Glomerular visceral epithelial cell (primary cell): ENCODE measurements around the gene ASCC1.

ENCODE experiments used
- DNase-seq: peaks from one replicate; pipeline ENCODE4 v3.0.0-alpha.2; 2016; ENCODE audit errors: extremely low spot score

ASCC1 gene

GRCh38 chr10:72082856-72083789 is 133.0 kb downstream of the ASCC1 start:
- DNase-seq, result no peak

DNA sequence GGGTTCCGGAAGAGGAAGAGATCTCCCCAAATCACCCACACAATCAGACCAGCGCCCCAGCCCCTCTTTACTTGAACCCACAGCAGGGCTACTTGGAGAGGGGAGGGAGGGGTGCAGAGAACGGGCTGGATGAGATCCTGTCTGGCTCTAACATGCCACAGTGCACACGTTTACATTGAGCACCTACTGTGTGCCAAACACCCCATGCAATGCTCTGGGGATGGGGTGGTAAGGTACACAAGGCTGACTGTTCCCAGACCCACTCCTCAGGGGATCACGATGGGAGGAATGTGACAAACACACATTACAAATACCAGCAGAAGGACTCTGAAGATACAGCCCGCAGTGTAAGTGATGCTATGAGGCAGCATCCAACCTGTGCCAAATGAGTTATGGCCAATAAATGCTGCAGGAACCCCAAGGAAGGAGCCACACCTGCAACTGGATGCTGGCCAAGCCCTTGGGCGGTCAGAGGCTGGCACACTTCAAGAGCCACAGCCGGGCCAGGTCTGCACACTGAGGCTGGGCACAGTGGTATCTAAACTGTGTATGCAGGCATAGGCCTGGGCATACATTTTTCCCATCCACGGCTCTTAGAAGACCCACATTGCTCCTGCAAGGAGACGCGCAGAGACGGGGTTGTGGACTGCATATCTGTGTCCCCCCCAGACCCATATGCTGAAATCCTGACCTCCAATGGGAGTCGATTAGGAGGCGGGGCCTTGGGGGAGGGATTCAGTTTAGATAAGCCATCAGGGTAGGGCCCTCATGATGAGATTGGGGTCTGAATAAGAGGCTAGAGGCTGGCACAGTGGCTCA is 134.1 kb downstream of the ASCC1 start:
- no peak for DNase-seq

DNA sequence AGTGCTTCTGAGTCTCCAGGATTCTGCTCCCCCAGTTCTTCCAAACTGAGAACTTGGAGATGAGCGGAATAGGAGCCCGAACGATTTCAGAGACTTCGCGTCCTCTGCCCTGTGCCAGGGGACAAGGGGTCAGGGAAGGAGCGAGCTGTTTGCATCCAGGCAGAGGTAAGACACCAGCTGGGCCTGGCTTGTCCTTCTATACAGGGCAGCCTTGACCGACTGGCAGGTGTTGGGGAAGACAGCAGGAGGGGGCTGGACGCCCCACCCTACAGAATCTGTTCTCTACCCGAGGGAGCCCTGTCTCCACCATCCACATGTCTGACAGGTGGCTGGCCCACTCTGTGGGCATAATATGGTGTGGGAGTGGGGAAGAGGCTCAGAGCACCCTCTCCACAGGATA is 134.9 kb downstream of the ASCC1 start:
- no peak for DNase-seq

GRCh38 chr10:72080042-72080975 is 135.8 kb downstream of the ASCC1 start:
- DNase-seq, result no peak

DNA sequence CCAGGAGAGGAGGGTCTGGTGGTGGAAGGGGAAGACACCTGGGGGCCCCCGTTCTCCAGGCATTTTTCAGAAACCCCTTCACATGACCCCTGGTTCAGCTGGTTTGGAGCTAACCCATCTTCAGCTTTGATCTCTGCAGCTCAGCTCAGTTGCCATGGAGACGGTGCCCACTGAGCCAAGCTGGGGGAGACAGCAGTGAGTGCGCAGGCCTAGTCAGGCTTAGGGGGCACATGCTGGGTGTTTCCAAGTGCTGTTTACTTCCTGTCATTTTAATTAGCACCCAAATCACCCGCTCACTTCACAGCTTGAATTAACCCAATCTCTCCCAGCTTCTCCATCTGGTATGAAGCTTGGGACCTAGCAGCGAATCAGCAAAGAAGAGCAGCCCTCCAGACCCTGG is 136.7 kb downstream of the ASCC1 start:
- no peak for DNase-seq

GRCh38 chr10:72077275-72077990 is 138.6 kb downstream of the ASCC1 start:
- DNase-seq, result no peak

GRCh38 chr10:72076756-72077155 is 139.3 kb downstream of the ASCC1 start:
- no peak for DNase-seq

DNA sequence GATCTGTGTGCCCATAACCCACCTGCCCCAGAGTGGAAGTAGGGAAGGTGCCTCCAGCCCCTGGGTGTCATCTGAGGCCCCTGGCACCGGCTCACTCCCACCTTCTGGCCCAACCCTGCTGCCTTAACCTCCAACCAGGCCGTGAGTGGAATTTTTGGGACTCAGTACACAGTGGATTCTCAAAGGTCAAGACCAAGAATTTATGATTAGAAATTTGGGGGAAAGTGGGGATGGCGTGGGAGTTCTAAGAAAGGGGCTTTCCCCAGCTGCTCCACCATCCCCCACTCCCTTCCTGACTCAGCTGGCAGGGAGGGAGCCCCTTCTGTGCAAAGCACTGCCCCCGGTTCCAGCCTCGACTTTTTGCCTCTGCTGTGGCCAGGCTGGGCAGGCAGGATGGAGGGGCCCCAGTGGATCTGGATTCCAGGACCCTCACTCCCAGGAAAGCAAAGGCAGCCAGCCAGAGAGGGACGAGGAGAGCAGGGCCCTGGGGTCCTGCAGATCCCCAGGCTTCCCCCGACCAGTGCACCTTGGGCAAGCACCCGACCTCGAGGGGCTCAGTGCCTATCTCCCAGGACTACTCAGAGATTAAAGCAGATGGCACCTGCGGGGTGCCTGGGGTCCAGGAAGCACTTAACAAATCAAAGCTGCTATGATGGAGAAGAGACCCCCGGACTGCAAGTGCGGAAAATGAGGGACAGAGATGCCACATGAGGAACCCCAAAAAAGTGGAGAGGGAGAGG is 140.5 kb downstream of the ASCC1 start:
- DNase-seq, result no peak

DNA sequence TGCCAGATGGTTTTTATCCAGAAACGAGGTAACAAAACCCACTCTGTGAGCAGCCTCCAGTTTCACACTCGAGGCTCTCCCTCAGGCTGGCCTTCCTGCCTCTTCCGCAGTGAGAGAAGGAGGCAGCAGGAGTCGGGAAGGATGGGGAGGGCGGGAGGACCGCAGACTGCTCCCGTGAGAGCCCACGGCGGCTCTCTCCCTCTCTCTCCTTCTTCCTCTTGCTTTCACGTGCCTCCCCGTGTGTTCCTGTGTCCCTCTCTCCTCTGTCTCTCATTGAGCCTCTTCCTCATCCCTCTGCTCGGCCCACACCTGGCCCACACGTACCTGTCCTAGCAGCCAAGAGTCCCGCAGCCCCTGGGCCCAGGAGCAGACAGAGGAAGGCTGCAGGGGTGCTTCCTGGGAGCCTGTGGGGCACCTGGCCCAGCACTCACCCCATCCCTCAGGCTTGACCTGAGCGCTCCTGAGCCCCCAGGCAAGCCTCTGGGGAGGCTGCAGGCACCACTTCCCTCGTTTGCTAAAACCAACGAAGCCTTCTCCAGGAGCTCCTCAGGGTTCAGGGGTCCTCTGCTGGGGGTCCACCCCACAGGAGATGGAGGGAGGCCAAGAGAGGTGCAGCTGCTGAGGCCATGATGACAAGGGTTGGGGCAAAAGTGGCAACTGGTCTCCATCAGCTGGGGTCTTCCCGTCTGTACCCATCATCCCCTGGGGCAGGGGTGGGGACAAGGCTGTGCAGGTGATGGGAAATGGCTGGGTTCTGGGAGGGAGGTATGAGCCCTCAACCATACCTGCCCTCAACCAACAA is 141.3 kb downstream of the ASCC1 start:
- no peak for DNase-seq

DNA sequence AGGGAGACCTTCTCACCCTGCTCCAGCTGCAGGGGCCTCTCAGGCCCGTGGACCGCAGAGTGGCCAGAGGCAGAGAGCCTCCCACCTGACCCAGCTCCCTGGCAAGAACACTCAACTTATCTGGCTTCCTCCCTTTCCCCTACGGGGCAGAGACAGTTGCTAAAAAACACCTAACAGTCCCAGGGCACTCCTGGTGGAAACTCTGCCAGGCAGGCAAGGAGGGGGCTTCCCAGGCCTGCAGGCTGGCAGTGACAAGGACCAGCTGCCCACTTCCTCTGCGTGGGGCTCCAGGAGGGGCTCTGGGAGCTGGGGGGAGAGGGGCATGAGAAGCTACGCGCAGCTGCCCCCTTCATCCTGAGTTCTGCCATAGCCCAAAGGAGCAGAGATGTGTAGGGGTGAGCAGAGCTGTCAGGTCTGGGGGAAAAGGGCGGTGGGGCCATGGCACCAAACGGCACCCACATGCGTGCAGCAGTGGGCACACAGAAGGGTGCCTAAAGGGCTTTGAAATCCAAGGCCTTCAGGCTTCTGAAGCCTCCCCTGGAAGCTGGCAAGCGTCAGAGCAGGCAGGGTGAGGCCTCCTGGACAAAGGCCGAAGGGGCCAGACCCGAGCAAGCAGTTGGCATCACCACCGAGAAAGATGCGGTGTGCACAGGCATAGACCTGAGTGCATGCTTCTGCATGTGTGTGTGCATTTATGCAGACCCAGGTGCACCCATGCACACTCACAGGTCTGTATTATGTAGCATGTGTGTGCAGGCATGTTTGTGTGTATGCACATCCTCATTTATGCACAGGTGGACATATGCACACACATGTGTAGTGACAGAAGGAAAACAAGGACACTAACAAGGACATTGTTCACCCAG is 142.1 kb downstream of the ASCC1 start:
- no peak for DNase-seq

- no peak for DNase-seq
Observed at GRCh38 chr10:72072639-72073038, 143.4 kb downstream of the ASCC1 start.

- DNase-seq, result no peak
Observed at GRCh38 chr10:72072046-72072445, 144.0 kb downstream of the ASCC1 start.

GRCh38 chr10:72069751-72070526 is 146.1 kb downstream of the ASCC1 start:
- no peak for DNase-seq

GRCh38 chr10:72068901-72069446 is 147.1 kb downstream of the ASCC1 start:
- DNase-seq, result peak; percentile 25

- no peak for DNase-seq
Observed at GRCh38 chr10:72068126-72068765, 147.8 kb downstream of the ASCC1 start.

GRCh38 chr10:72067463-72068125 is 148.5 kb downstream of the ASCC1 start:
- no peak for DNase-seq
